ENCODE measurements around the gene SETBP1. TPM values are rescaled to one million over a fixed set of nuclear protein-coding genes. Genes with fewer than 3 reads are reported as not detected.

Gene SETBP1
- total and polyA plus RNA-seq, 2 of the 8 experiments (the other 6 are each of a cell fraction or from before 2014, with no cell fraction given) = 2.0 to 6.5 TPM

DNA sequence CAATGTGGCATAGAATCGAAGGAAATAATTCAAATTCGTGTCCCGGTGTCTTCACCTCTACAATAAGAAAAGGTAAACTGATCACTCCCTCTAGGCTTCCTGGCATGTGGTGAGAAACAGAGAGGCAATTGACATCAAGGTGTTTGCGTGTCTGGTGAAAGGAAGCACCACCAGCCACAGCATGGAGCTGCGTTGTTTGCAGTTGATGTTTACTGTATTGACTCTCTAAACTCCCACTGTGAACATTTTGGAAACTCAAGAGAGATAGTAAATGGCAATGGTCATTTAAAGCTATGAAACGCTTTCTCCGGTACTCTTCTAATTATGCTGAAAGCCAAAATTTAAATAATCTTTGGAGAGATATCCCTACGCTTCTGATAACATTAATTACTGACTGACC lies 82.6 kb downstream of the SETBP1 start (continued):
- no peak for TF ChIP-seq TEAD4 (IDR thresholded peaks at IDR 0.05; ENCODE audit: low read depth, low read length)
- no peak for TF ChIP-seq RFX5 (IDR thresholded peaks at IDR 0.05; ENCODE audit: borderline replicate concordance, low read depth, low read length)
- TF ChIP-seq POLR2A (IDR thresholded peaks at IDR 0.05; ENCODE audit: control extremely low read depth in 1 of 2, low read depth in 2 of 2, low read length in 2 of 2) = no peak
- TF ChIP-seq EZH2 (IDR thresholded peaks at IDR 0.05; ENCODE audit: low read depth, low read length, severe bottlenecking) = no peak
- TF ChIP-seq YY1 (IDR thresholded peaks at IDR 0.05; ENCODE audit: low read depth, low read length) = no peak
- no peak for TF ChIP-seq JUND (IDR thresholded peaks at IDR 0.05; ENCODE audit: low read length)
- no peak for TF ChIP-seq BCL11A (IDR thresholded peaks at IDR 0.05; ENCODE audit: low read depth in 2 of 2, low read length in 2 of 2)
- no peak for TF ChIP-seq RBBP5 (IDR thresholded peaks at IDR 0.05; ENCODE audit: borderline replicate concordance, low read depth, low read length)
- TF ChIP-seq BRCA1 (IDR thresholded peaks at IDR 0.05; ENCODE audit: low read depth, low read length) = no peak
- no peak for TF ChIP-seq GTF2F1 (IDR thresholded peaks at IDR 0.05; ENCODE audit: borderline replicate concordance, low read depth, low read length)
- no peak for TF ChIP-seq KDM5A (IDR thresholded peaks at IDR 0.05; ENCODE audit: low read length)
- TF ChIP-seq SP2 (IDR thresholded peaks at IDR 0.05; ENCODE audit: low read length) = no peak
- no peak for TF ChIP-seq ASH2L (IDR thresholded peaks at IDR 0.05; ENCODE audit: low read length)
- TF ChIP-seq, protein P1, sequence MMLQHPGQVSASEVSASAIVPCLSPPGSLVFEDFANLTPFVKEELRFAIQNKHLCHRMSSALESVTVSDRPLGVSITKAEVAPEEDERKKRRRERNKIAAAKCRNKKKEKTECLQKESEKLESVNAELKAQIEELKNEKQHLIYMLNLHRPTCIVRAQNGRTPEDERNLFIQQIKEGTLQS (IDR thresholded peaks at IDR 0.05; ENCODE audit: insufficient read depth, low read depth, low read length) = no peak
- no peak for TF ChIP-seq KDM4A (IDR thresholded peaks at IDR 0.05; ENCODE audit: low read depth, low read length, severe bottlenecking)
- no peak for TF ChIP-seq POU5F1 (IDR thresholded peaks at IDR 0.05; ENCODE audit: low read depth, low read length)

All from H1 (cell line).